Keratinocyte (primary cell): ENCODE data around the gene SHROOM4. TPM values are rescaled to one million over a fixed set of nuclear protein-coding genes. Genes with fewer than 3 reads are reported as not detected.

ENCODE experiments used
- DNase-seq: peaks from one replicate; pipeline ENCODE4 v3.0.0-alpha.2; 2011; ENCODE audit warnings: low read depth, missing footprints, low spot score
- FAIRE-seq: peaks from 2 replicates; lab custom pipeline; 2011; peaks lifted over from hg19 to GRCh38; lab: Jason Lieb, UNC
- H2AFZ ChIP-seq: 2 replicates; pipeline ENCODE4 v1.6.0; 2012; ENCODE audit warnings: low read length, control low read depth, inconsistent platforms; ENCODE audit not compliant: control insufficient read depth
- H3K27ac ChIP-seq: 2 replicates; pipeline ENCODE4 v1.5.1; 2011; ENCODE audit warnings: low read length; ENCODE audit not compliant: control insufficient read depth, insufficient read depth
- H3K27me3 ChIP-seq: 3 replicates; pipeline ENCODE4 v1.6.0; 2011; ENCODE audit warnings: low read length; ENCODE audit not compliant: control insufficient read depth, insufficient read depth; ENCODE audit errors: extremely low read depth
- H3K36me3 ChIP-seq, 2 experiments: 2 replicates in 1 of 2; 3 replicates in 1 of 2; pipeline ENCODE4 v1.5.1; 2011; ENCODE audit warnings: low read length in 2 of 2, mild to moderate bottlenecking in 1 of 2; ENCODE audit not compliant: control insufficient read depth in 2 of 2, insufficient read depth in 2 of 2; ENCODE audit errors: extremely low read depth in 1 of 2
- H3K4me1 ChIP-seq: 3 replicates; pipeline ENCODE4 v1.5.1; 2011; ENCODE audit warnings: low read length; ENCODE audit not compliant: control insufficient read depth, insufficient read depth; ENCODE audit errors: extremely low read depth
- H3K4me2 ChIP-seq: 3 replicates; pipeline ENCODE4 v1.6.0; 2011; ENCODE audit warnings: low read depth, low read length; ENCODE audit not compliant: control insufficient read depth, insufficient read depth; ENCODE audit errors: extremely low read depth
- H3K4me3 ChIP-seq, 3 experiments: fragments of 200-600 bp in 1 of 3; sonication (generic) in 1 of 3; 2 replicates in 2 of 3; 3 replicates in 1 of 3; pipeline ENCODE4 v1.5.1; 2011 to 2016; ENCODE audit warnings: low read length in 3 of 3, mild to moderate bottlenecking in 3 of 3, control low read depth in 2 of 3, inconsistent platforms in 1 of 3, low read depth in 1 of 3, mixed read lengths in 1 of 3, mixed run types in 1 of 3, moderate library complexity in 1 of 3; ENCODE audit not compliant: control insufficient read depth in 2 of 3, insufficient read depth in 2 of 3; ENCODE audit errors: extremely low read depth in 1 of 3
- H3K79me2 ChIP-seq: 2 replicates; pipeline ENCODE4 v1.6.0; 2012; ENCODE audit warnings: low read length; ENCODE audit not compliant: control insufficient read depth, insufficient read depth
- H3K9ac ChIP-seq: 3 replicates; pipeline ENCODE4 v1.6.0; 2011; ENCODE audit warnings: low read length; ENCODE audit not compliant: control insufficient read depth, insufficient read depth; ENCODE audit errors: extremely low read depth
- H3K9me1 ChIP-seq: 3 replicates; pipeline ENCODE4 v1.6.0; 2011; ENCODE audit warnings: low read length; ENCODE audit not compliant: control insufficient read depth, insufficient read depth; ENCODE audit errors: extremely low read depth
- H3K9me3 ChIP-seq: 2 replicates; pipeline ENCODE4 v1.5.1; 2012; ENCODE audit warnings: low read depth, low read length; ENCODE audit not compliant: control insufficient read depth
- H4K20me1 ChIP-seq: 3 replicates; pipeline ENCODE4 v1.6.0; 2011; ENCODE audit warnings: low read length; ENCODE audit not compliant: control insufficient read depth, insufficient read depth; ENCODE audit errors: extremely low read depth
- CTCF ChIP-seq, 3 experiments: IDR thresholded peaks in 1 of 3; conservative IDR thresholded peaks in 1 of 3; optimal IDR thresholded peaks in 1 of 3; 2 replicates in 2 of 3; 3 replicates in 1 of 3; pipeline versions ENCODE3 to v1.5.1; 2011; ENCODE audit warnings: low read length in 3 of 3, mild to moderate bottlenecking in 3 of 3, moderate library complexity in 2 of 3, control low read depth in 1 of 3, inconsistent platforms in 1 of 3; ENCODE audit not compliant: insufficient read depth in 2 of 3; ENCODE audit errors: extremely low read depth in 1 of 3
- EZH2 ChIP-seq: IDR thresholded peaks from one replicate; pipeline ENCODE4 v1.6.1; 2012; ENCODE audit warnings: inconsistent platforms, mild to moderate bottlenecking, low read length, moderate library complexity
- dilution Hi-C: fragments of 300-500 bp; cut with MboI; formaldehyde crosslinking; loops from one replicate; pipeline ENCODE4 v1.7.0; 2020; ENCODE audit warnings: low sequenced_read_pairs; ENCODE audit not compliant: extremely low pct_ligation_motif_present
- polyA plus RNA-seq, 5 experiments: library from polyadenylated mRNA; depleted of rRNA in 3 of 5; stranded (reverse) in 3 of 5; stranded (forward) in 1 of 5; unstranded in 1 of 5; fragments of >200 nt; gene quantifications; 1 replicate in 1 of 5; 2 replicates in 3 of 5; 3 replicates in 1 of 5; pipeline versions ENCODE4 v1.2.1 to v1.2.3, GENCODE V29; 2011 to 2012; ENCODE audit warnings: missing spikeins in 2 of 5, low read depth in 1 of 5, low replicate concordance in 1 of 5

SHROOM4 gene
- polyA plus RNA-seq, 1 donor (not counting 4 experiments of a cell fraction or from before 2014, with no cell fraction given): 0.50 TPM

- no peak overlapping the region for H2AFZ ChIP-seq
- FAIRE-seq: no peak
- no peaks in the 10 kb centered on the region for H3K9me3 ChIP-seq
- H3K36me3 ChIP-seq: no peaks in the 10 kb centered on the region
- H3K27ac ChIP-seq: no peak overlapping the region
- DNase-seq: no peak
- H3K4me2 ChIP-seq: no peak overlapping the region
- H3K79me2 ChIP-seq: no peaks in the 10 kb centered on the region
- H3K9me1 ChIP-seq: no peaks in the 10 kb centered on the region
- no peak overlapping the region for H3K9ac ChIP-seq
- H3K4me3 ChIP-seq: no peak overlapping the region
- TF ChIP-seq CTCF (optimal IDR thresholded peaks at IDR 0.05 in 1 of 3, IDR thresholded peaks at IDR 0.05 in 1 of 3, conservative IDR thresholded peaks at IDR 0.05 in 1 of 3; ENCODE audit: extremely low read depth in 1 of 3, insufficient read depth in 2 of 3, low read length in 3 of 3): no peak
- no peak for TF ChIP-seq EZH2
- no peaks in the 10 kb centered on the region for H3K4me1 ChIP-seq
- H3K27me3 ChIP-seq: no peaks in the 10 kb centered on the region
- H4K20me1 ChIP-seq: no peaks in the 10 kb centered on the region
- dilution Hi-C loops: no loop called here
Observed at GRCh38 chrX:50860518-50860917, 46.5 kb upstream of the SHROOM4 start.

- Histone ChIP-seq H3K9me1 (no peaks in the 10 kb centered on the region), H3K27me3 (no peaks in the 10 kb centered on the region), H3K4me3 (no peak overlapping the region), H3K79me2 (no peaks in the 10 kb centered on the region), H2AFZ (no peak overlapping the region), H3K9ac (no peak overlapping the region), H3K9me3 (no peaks in the 10 kb centered on the region), H3K4me2 (no peak overlapping the region), H3K36me3 (no peaks in the 10 kb centered on the region), H4K20me1 (no peaks in the 10 kb centered on the region), H3K27ac (no peak overlapping the region), H3K4me1 (no peaks in the 10 kb centered on the region)
- no peak for DNase-seq
- no peak for FAIRE-seq
- dilution Hi-C loops: no loop called here
- no peak for TF ChIP-seq CTCF (optimal IDR thresholded peaks at IDR 0.05 in 1 of 3, IDR thresholded peaks at IDR 0.05 in 1 of 3, conservative IDR thresholded peaks at IDR 0.05 in 1 of 3; ENCODE audit: extremely low read depth in 1 of 3, insufficient read depth in 2 of 3, low read length in 3 of 3)
- TF ChIP-seq EZH2: no peak
Observed at GRCh38 chrX:50858548-50858947, 44.6 kb upstream of the SHROOM4 start.
